MCF 10A (cell line): ENCODE measurements around the gene CASP10. TPM values are rescaled to one million over a fixed set of nuclear protein-coding genes. Genes with fewer than 3 reads are reported as not detected.
"Not testable (repeated sequence)": the region's sequence is repeated elsewhere in the genome, so short reads cannot be mapped to it uniquely, and the experiment has no call there.

Experiments
- BruUV-seq: library from RNA; stranded (reverse); fragments of 400-500 nt; replicated peaks from 2 replicates; lab custom pipeline; 2021; lab: Mats Ljungman, UMichigan
- CTCF ChIA-PET: fragments of 300-600 bp; sonication (Branson Sonifier 250); formaldehyde crosslinking; extraction: SDS; loops from one replicate; lab custom pipeline; 2021; ENCODE audit warnings: antibody characterized with exemption, inconsistent platforms; lab: Yijun Ruan, JAX
- POLR2A ChIA-PET: fragments of 300-600, 350-650 bp; sonication (Branson Sonifier 250); formaldehyde crosslinking; extraction: SDS; loops from one replicate; lab custom pipeline; 2020; ENCODE audit warnings: antibody characterized with exemption, inconsistent platforms; lab: Yijun Ruan, JAX
- DNase-seq: peaks from one replicate; pipeline ENCODE4 v3.0.0-alpha.2; 2018; ENCODE audit not compliant: unreplicated experiment
- H3K27ac Mint-ChIP-seq: one replicate; pipeline ENCODE4 v1.8.0; 2022; ENCODE audit warnings: mild to moderate bottlenecking, low read depth, mixed read lengths; ENCODE audit not compliant: unreplicated experiment
- H3K27me3 Mint-ChIP-seq: one replicate; pipeline ENCODE4 v1.8.0; 2022; ENCODE audit warnings: mixed read lengths; ENCODE audit not compliant: insufficient read depth, unreplicated experiment
- H3K36me3 Mint-ChIP-seq: one replicate; pipeline ENCODE4 v1.8.0; 2022; ENCODE audit warnings: mild to moderate bottlenecking, moderate library complexity, mixed read lengths; ENCODE audit not compliant: insufficient read depth, unreplicated experiment
- H3K4me1 Mint-ChIP-seq: one replicate; pipeline ENCODE4 v1.8.0; 2022; ENCODE audit warnings: mixed read lengths; ENCODE audit not compliant: insufficient read depth, unreplicated experiment
- H3K4me3 Mint-ChIP-seq: one replicate; pipeline ENCODE4 v1.8.0; 2022; ENCODE audit warnings: mild to moderate bottlenecking, moderate library complexity, mixed read lengths; ENCODE audit not compliant: unreplicated experiment
- H3K9me3 Mint-ChIP-seq: one replicate; pipeline ENCODE4 v1.8.0; 2022; ENCODE audit warnings: mixed read lengths; ENCODE audit not compliant: unreplicated experiment
- CTCF ChIP-seq: fragments of 200-600 bp; IDR thresholded peaks from one replicate; pipeline ENCODE4 v1.8.0; 2022; ENCODE audit warnings: antibody characterized with exemption, mild to moderate bottlenecking; ENCODE audit not compliant: unreplicated experiment
- intact Hi-C: fragments of 100-400 bp; cut with micrococcal nuclease; formaldehyde crosslinking; loops from 2 replicates; pipeline ENCODE4 v1.14.1; 2022
- total RNA-seq: library from RNA; stranded (reverse); gene quantifications from 2 replicates; pipeline ENCODE4 v1.2.3, GENCODE V29; 2022

The CASP10 gene
- total RNA-seq, 1 experiment from 2014 or later, result 0.19 TPM

GRCh38 chr2:201137505-201138400, 45.2 kb upstream of the CASP10 start:
- DNase-seq, result no peak
- intact Hi-C loops, result no loop called here
- Mint-ChIP-seq H3K27ac (no peak overlapping the region), H3K9me3 (no peaks in the 10 kb centered on the region), H3K27me3 (no peaks in the 10 kb centered on the region), H3K4me1 (peaks cover 4% of the 10 kb centered on the region), H3K4me3 (no peak overlapping the region), H3K36me3 (peaks cover 90% of the 10 kb centered on the region)
- BruUV-seq, result no TSS peak
- ChIA-PET POLR2A (interaction anchor here (1.1 kb wide), 1 partner anchor 11 kb away, joined by 3 read pairs; no protein-coding TSS in a partner anchor), CTCF (interaction anchor here (0.6 kb wide), 1 partner anchor 236 kb away, joined by 3 read pairs; no protein-coding TSS in a partner anchor)
- no peak for TF ChIP-seq CTCF

GRCh38 chr2:201138401-201138970, 44.5 kb upstream of the CASP10 start:
- Mint-ChIP-seq H3K9me3 (no peaks in the 10 kb centered on the region), H3K36me3 (peaks cover 90% of the 10 kb centered on the region), H3K27me3 (no peaks in the 10 kb centered on the region), H3K4me1 (no peaks in the 10 kb centered on the region), H3K27ac (no peak overlapping the region), H3K4me3 (no peak overlapping the region)
- BruUV-seq, result no TSS peak
- DNase-seq, result no peak
- ChIA-PET POLR2A (interaction anchor here (1.1 kb wide), 1 partner anchor 12 kb away, joined by 3 read pairs; no protein-coding TSS in a partner anchor), CTCF (interaction anchor here (0.6 kb wide), 1 partner anchor 237 kb away, joined by 3 read pairs; no protein-coding TSS in a partner anchor)
- intact Hi-C loops, result no loop called here
- TF ChIP-seq CTCF, result no peak

GRCh38 chr2:201138986-201139781, 43.8 kb upstream of the CASP10 start:
- peaks cover 84% of the 10 kb centered on the region for H3K36me3 Mint-ChIP-seq
- intact Hi-C loops, H3K9me3 Mint-ChIP-seq, H3K4me1 Mint-ChIP-seq, POLR2A ChIA-PET, DNase-seq, H3K27me3 Mint-ChIP-seq, CTCF ChIA-PET, H3K4me3 Mint-ChIP-seq, BruUV-seq, H3K27ac Mint-ChIP-seq: not testable (repeated sequence)

GRCh38 chr2:201139836-201140604, 42.9 kb upstream of the CASP10 start:
- no peak for DNase-seq
- Mint-ChIP-seq H3K4me3 (no peak overlapping the region), H3K36me3 (peaks cover 86% of the 10 kb centered on the region), H3K27me3 (no peaks in the 10 kb centered on the region), H3K27ac (no peak overlapping the region), H3K9me3 (no peaks in the 10 kb centered on the region), H3K4me1 (no peaks in the 10 kb centered on the region)
- BruUV-seq, result no TSS peak
- intact Hi-C loops, result no loop called here
- no peak for TF ChIP-seq CTCF
- ChIA-PET POLR2A (no interaction called here), CTCF (no interaction called here)
